Esophagus (tissue), 2 donors: ENCODE measurements around the gene UGT1A10. TPM values are rescaled to one million over a fixed set of nuclear protein-coding genes. Genes with fewer than 3 reads are reported as not detected.

Experiments
- H3K27ac ChIP-seq, 2 donors: one replicate each; pipeline ENCODE4 v1.5.1; 2013; ENCODE audit warnings: low read depth in 2 of 2, mild to moderate bottlenecking in 2 of 2, inconsistent platforms in 1 of 2, low read length in 1 of 2, moderate library complexity in 1 of 2
- H3K27me3 ChIP-seq, 2 donors: one replicate each; pipeline ENCODE4 v1.6.1; 2013; ENCODE audit warnings: low read length in 2 of 2, control low read depth in 1 of 2, mild to moderate bottlenecking in 1 of 2; ENCODE audit not compliant: insufficient read depth in 2 of 2, control insufficient read depth in 1 of 2
- H3K36me3 ChIP-seq, 2 donors: one replicate each; pipeline ENCODE4 v1.6.1; 2013; ENCODE audit warnings: low read length in 1 of 2; ENCODE audit not compliant: control insufficient read depth in 2 of 2, insufficient read depth in 2 of 2
- H3K4me1 ChIP-seq, 2 donors: one replicate each; pipeline ENCODE4 v1.6.1; 2013; ENCODE audit warnings: low read length in 1 of 2; ENCODE audit not compliant: control insufficient read depth in 2 of 2, insufficient read depth in 2 of 2
- H3K4me3 ChIP-seq, 2 donors: one replicate each; pipeline ENCODE4 v1.5.1; 2013; ENCODE audit warnings: low read length in 2 of 2, mild to moderate bottlenecking in 2 of 2, low read depth in 1 of 2, moderate library complexity in 1 of 2
- H3K9me3 ChIP-seq, 2 donors: one replicate each; pipeline ENCODE4 v1.6.1; 2013; ENCODE audit warnings: mild to moderate bottlenecking in 2 of 2, low read depth in 1 of 2, low read length in 1 of 2, moderate library complexity in 1 of 2; ENCODE audit not compliant: control insufficient read depth in 2 of 2, insufficient read depth in 1 of 2
- WGBS, 2 donors: extraction: QIAGEN DNeasy Blood & Tissue Kit; methylation state at CpG; one replicate each; pipeline ENCODE4 v1.1.7; 2013; 5-methylcytosine and 5-hydroxymethylcytosine counted together
- polyA plus RNA-seq, 2 donors: library from polyadenylated mRNA; stranded (reverse); fragments of 200-250 nt; gene quantifications; one replicate each; pipeline ENCODE4 v1.2.3, GENCODE V29; 2013
- donor health status: healthy with polysubstance abuse.
- donor health status: Bipolar disorder and iron deficiency.

The UGT1A10 gene
- polyA plus RNA-seq, 2 donors = 9.1 to 10.8 TPM

- H3K27me3 ChIP-seq = no peaks in the 10 kb centered on the region
- peaks cover 0 to 2% of the 10 kb centered on the region in 2 donors for H3K9me3 ChIP-seq
- no peaks in the 10 kb centered on the region for H3K4me1 ChIP-seq
- H3K27ac ChIP-seq = no peak overlapping the region
- no peaks in the 10 kb centered on the region for H3K36me3 ChIP-seq
- 85 to 93% methylated on average over 7 of the region's 7 CpGs for WGBS, 2 donors
- H3K4me3 ChIP-seq = no peak overlapping the region
Measured at GRCh38 chr2:233792720-233793119, 156.5 kb downstream of the UGT1A10 start.

GRCh38 chr2:233793465-233794127 lies 157.3 kb downstream of the UGT1A10 start:
- no peak overlapping the region for H3K27ac ChIP-seq
- peaks cover 0 to 2% of the 10 kb centered on the region in 2 donors for H3K9me3 ChIP-seq
- no peak overlapping the region for H3K4me3 ChIP-seq
- no peaks in the 10 kb centered on the region for H3K27me3 ChIP-seq
- H3K36me3 ChIP-seq = no peaks in the 10 kb centered on the region
- WGBS, 2 donors = 67 to 76% methylated on average over 18 of the region's 18 CpGs
- H3K4me1 ChIP-seq = no peaks in the 10 kb centered on the region

GRCh38 chr2:233794128-233794658 lies 157.9 kb downstream of the UGT1A10 start:
- WGBS, 2 donors = 78 to 83% methylated on average over 17 of the region's 17 CpGs

GRCh38 chr2:233795735-233796171 lies 159.5 kb downstream of the UGT1A10 start:
- H3K4me1 ChIP-seq = no peaks in the 10 kb centered on the region
- 88 to 93% methylated on average over 13 of the region's 13 CpGs for WGBS, 2 donors
- no peak overlapping the region for H3K4me3 ChIP-seq
- no peaks in the 10 kb centered on the region for H3K36me3 ChIP-seq
- H3K27me3 ChIP-seq = no peaks in the 10 kb centered on the region
- H3K9me3 ChIP-seq = peaks cover 0 to 2% of the 10 kb centered on the region in 2 donors
- H3K27ac ChIP-seq = no peak overlapping the region

More at GRCh38 chr2:233794128-233794658, 157.9 kb downstream of the UGT1A10 start:
- Histone ChIP-seq H3K4me3 (no peak overlapping the region), H3K27ac (no peak overlapping the region), H3K36me3 (no peaks in the 10 kb centered on the region), H3K9me3 (peaks cover 0 to 2% of the 10 kb centered on the region in 2 donors), H3K4me1 (no peaks in the 10 kb centered on the region), H3K27me3 (no peaks in the 10 kb centered on the region)

- Histone ChIP-seq H3K27ac (no peak overlapping the region), H3K4me1 (no peaks in the 10 kb centered on the region), H3K9me3 (peaks cover 0 to 2% of the 10 kb centered on the region in 2 donors), H3K4me3 (no peak overlapping the region), H3K27me3 (no peaks in the 10 kb centered on the region), H3K36me3 (no peaks in the 10 kb centered on the region)
- whole genome bisulfite sequencing, 2 donors = 68 to 73% methylated on average over 9 of the region's 9 CpGs
Measured at GRCh38 chr2:233796254-233796653, 160.0 kb downstream of the UGT1A10 start.

GRCh38 chr2:233798335-233799086 lies 162.3 kb downstream of the UGT1A10 start:
- peaks cover 0 to 2% of the 10 kb centered on the region in 2 donors for H3K9me3 ChIP-seq
- H3K27me3 ChIP-seq = no peaks in the 10 kb centered on the region
- H3K4me3 ChIP-seq = no peak overlapping the region
- no peaks in the 10 kb centered on the region for H3K36me3 ChIP-seq
- 82% methylated on average over 14 of the region's 14 CpGs for WGBS, 2 donors
- no peaks in the 10 kb centered on the region for H3K4me1 ChIP-seq
- no peak overlapping the region for H3K27ac ChIP-seq

GRCh38 chr2:233799087-233799665 lies 162.9 kb downstream of the UGT1A10 start:
- Histone ChIP-seq H3K4me3 (no peak overlapping the region), H3K27me3 (no peaks in the 10 kb centered on the region), H3K4me1 (no peaks in the 10 kb centered on the region), H3K27ac (no peak overlapping the region), H3K36me3 (no peaks in the 10 kb centered on the region), H3K9me3 (peaks cover 0 to 2% of the 10 kb centered on the region in 2 donors)
- 68 to 69% methylated on average over 7 of the region's 7 CpGs for WGBS, 2 donors

- no peak overlapping the region for H3K27ac ChIP-seq
- 54 to 77% methylated on average over 5 of the region's 5 CpGs for WGBS, 2 donors
- peaks cover 0 to 2% of the 10 kb centered on the region in 2 donors for H3K9me3 ChIP-seq
- no peaks in the 10 kb centered on the region for H3K36me3 ChIP-seq
- no peaks in the 10 kb centered on the region for H3K4me1 ChIP-seq
- no peak overlapping the region for H3K4me3 ChIP-seq
- H3K27me3 ChIP-seq = no peaks in the 10 kb centered on the region
Measured at GRCh38 chr2:233799716-233800115, 163.5 kb downstream of the UGT1A10 start.

GRCh38 chr2:233800208-233800607 lies 164.0 kb downstream of the UGT1A10 start:
- Histone ChIP-seq H3K27me3 (no peaks in the 10 kb centered on the region), H3K27ac (no peak overlapping the region), H3K9me3 (peaks cover 0 to 2% of the 10 kb centered on the region in 2 donors), H3K4me1 (no peaks in the 10 kb centered on the region), H3K4me3 (no peak overlapping the region), H3K36me3 (no peaks in the 10 kb centered on the region)
- WGBS, 2 donors = 78 to 81% methylated on average over 7 of the region's 7 CpGs
